Jurkat, Clone E6-1 (cell line): ENCODE data around the gene MVD. TPM values are rescaled to one million over a fixed set of nuclear protein-coding genes. Genes with fewer than 3 reads are reported as not detected.

Experiments
- DNase-seq: peaks from one replicate; pipeline ENCODE4 v3.0.0-alpha.2; 2011; ENCODE audit warnings: low read depth, low spot score
- H3K4me3 ChIP-seq: 2 replicates; pipeline ENCODE4 v1.5.1; 2011; ENCODE audit warnings: mild to moderate bottlenecking, low read length, control low read depth, moderate library complexity
- polyA plus RNA-seq: library from polyadenylated mRNA; unstranded; fragments of >200 nt; gene quantifications from one replicate; pipeline ENCODE4 v1.2.1, GENCODE V29; 2012; ENCODE audit warnings: missing spikeins; ENCODE audit not compliant: insufficient read length, insufficient read depth

Gene MVD
- polyA plus RNA-seq: 91.1 TPM

GRCh38 chr16:88662843-88663606, at the start of gene MVD:
Gene MVD (minus strand): TSS chr16:88663091. CDS start chr16:88663080, 11 bp downstream.
- peak; percentile 95 for DNase-seq
- peak within 1 kb of the TSS; percentile 88 for H3K4me3 ChIP-seq

- no peak for DNase-seq
- H3K4me3 ChIP-seq: no peak overlapping the region
Measured at GRCh38 chr16:88712362-88712979, 49.6 kb upstream of the MVD start.

- H3K4me3 ChIP-seq: no peak overlapping the region
- no peak for DNase-seq
Measured at GRCh38 chr16:88711750-88712340, 49.0 kb upstream of the MVD start.

- H3K4me3 ChIP-seq: no peak overlapping the region
- no peak for DNase-seq
Measured at GRCh38 chr16:88710556-88710955, 47.7 kb upstream of the MVD start.

- no peak for DNase-seq
- peak overlapping the region; percentile 94 for H3K4me3 ChIP-seq
Measured at GRCh38 chr16:88706965-88707826, 44.3 kb upstream of the MVD start.

GRCh38 chr16:88706229-88706964, 43.5 kb upstream of the MVD start, which contains the start of the genes CTU2 and RNF166:
Gene CTU2 (plus strand): TSS chr16:88706503. CDS start chr16:88706531, 28 bp downstream.
Gene RNF166 (minus strand): TSS chr16:88706408. CDS start chr16:88706325, 83 bp downstream.
- DNase-seq: peak; percentile 76
- peak within 1 kb of the TSS; percentile 94 for H3K4me3 ChIP-seq

GRCh38 chr16:88705801-88706228, 42.9 kb upstream of the MVD start:
- peak overlapping the region; percentile 60 for H3K4me3 ChIP-seq
- no peak for DNase-seq

GRCh38 chr16:88705076-88705684, 42.3 kb upstream of the MVD start:
- DNase-seq: peak; percentile 50
- peak overlapping the region; percentile 60 for H3K4me3 ChIP-seq

- peak overlapping the region; percentile 64 for H3K4me3 ChIP-seq
- peak; percentile 88 for DNase-seq
Measured at GRCh38 chr16:88703486-88704309, 40.8 kb upstream of the MVD start.

GRCh38 chr16:88702371-88703210, 39.7 kb upstream of the MVD start:
- peak overlapping the region; percentile 64 for H3K4me3 ChIP-seq
- DNase-seq: no peak

- no peak for DNase-seq
Measured at GRCh38 chr16:88701581-88702370, 38.9 kb upstream of the MVD start.

GRCh38 chr16:88700636-88701482, 38.0 kb upstream of the MVD start:
- DNase-seq: peak; percentile 89
- H3K4me3 ChIP-seq: peak overlapping the region; percentile 64

More at GRCh38 chr16:88701581-88702370, 38.9 kb upstream of the MVD start:
- H3K4me3 ChIP-seq: peak overlapping the region; percentile 64

GRCh38 chr16:88700322-88700635, 37.4 kb upstream of the MVD start:
- DNase-seq: no peak
- peak overlapping the region; percentile 64 for H3K4me3 ChIP-seq

GRCh38 chr16:88699180-88699579, 36.3 kb upstream of the MVD start:
- no peak overlapping the region for H3K4me3 ChIP-seq
- no peak for DNase-seq

- DNase-seq: no peak
- no peak overlapping the region for H3K4me3 ChIP-seq
Measured at GRCh38 chr16:88698646-88699045, 35.8 kb upstream of the MVD start.
